Measurements from ENCODE around the gene GTF3C1. TPM values are rescaled to one million over a fixed set of nuclear protein-coding genes. Genes with fewer than 3 reads are reported as not detected.

Gene GTF3C1
- total RNA-seq, 1 donor = 59.0 TPM

GRCh38 chr16:27583634-27584033, 33.9 kb upstream of the GTF3C1 start:
- no peak for DNase-seq (ENCODE audit: insufficient read length, low spot score, missing footprints)
- peaks cover 14% of the 10 kb centered on the region for H3K4me1 ChIP-seq (ENCODE audit: insufficient read depth, low read length)
- H3K36me3 ChIP-seq (ENCODE audit: insufficient read depth, low read length) = no peaks in the 10 kb centered on the region
- H3K27me3 ChIP-seq (ENCODE audit: insufficient read depth, low read length) = no peaks in the 10 kb centered on the region
- H3K79me2 ChIP-seq (ENCODE audit: insufficient read depth, low read length) = no peaks in the 10 kb centered on the region
- no peaks in the 10 kb centered on the region for H4K20me1 ChIP-seq (ENCODE audit: insufficient read depth, low read length)
- no peaks in the 10 kb centered on the region for H3K9me3 ChIP-seq (ENCODE audit: low read depth, low read length)
- H2AFZ ChIP-seq (ENCODE audit: low read length) = no peak overlapping the region
- H3K27ac ChIP-seq (ENCODE audit: low read depth, low read length) = no peak overlapping the region
- no peak overlapping the region for H3K4me2 ChIP-seq (ENCODE audit: insufficient read depth, low read length)
- no peak for TF ChIP-seq CTCF (IDR thresholded peaks at IDR 0.05; ENCODE audit: extremely low read depth, low read depth, low read length)
- no peak overlapping the region for H3K4me3 ChIP-seq (ENCODE audit: insufficient read depth, low read length)

GRCh38 chr16:27582883-27583282, 33.2 kb upstream of the GTF3C1 start:
- H3K79me2 ChIP-seq (ENCODE audit: insufficient read depth, low read length) = no peaks in the 10 kb centered on the region
- DNase-seq (ENCODE audit: insufficient read length, low spot score, missing footprints) = no peak
- peaks cover 20% of the 10 kb centered on the region for H3K4me1 ChIP-seq (ENCODE audit: insufficient read depth, low read length)
- no peaks in the 10 kb centered on the region for H3K27me3 ChIP-seq (ENCODE audit: insufficient read depth, low read length)
- no peaks in the 10 kb centered on the region for H3K9me3 ChIP-seq (ENCODE audit: low read depth, low read length)
- no peak overlapping the region for H3K27ac ChIP-seq (ENCODE audit: low read depth, low read length)
- no peak overlapping the region for H3K4me3 ChIP-seq (ENCODE audit: insufficient read depth, low read length)
- H3K4me2 ChIP-seq (ENCODE audit: insufficient read depth, low read length) = no peak overlapping the region
- H2AFZ ChIP-seq (ENCODE audit: low read length) = no peak overlapping the region
- no peak for TF ChIP-seq CTCF (IDR thresholded peaks at IDR 0.05; ENCODE audit: extremely low read depth, low read depth, low read length)
- no peaks in the 10 kb centered on the region for H4K20me1 ChIP-seq (ENCODE audit: insufficient read depth, low read length)
- H3K36me3 ChIP-seq (ENCODE audit: insufficient read depth, low read length) = no peaks in the 10 kb centered on the region

- no peak for DNase-seq (ENCODE audit: insufficient read length, low spot score, missing footprints)
- TF ChIP-seq CTCF (IDR thresholded peaks at IDR 0.05; ENCODE audit: extremely low read depth, low read depth, low read length) = no peak
These were observed 29.6 kb upstream of the GTF3C1 start for GRCh38 chr16:27579087-27579980.

GRCh38 chr16:27576729-27577128, 27.0 kb upstream of the GTF3C1 start:
- no peak for DNase-seq (ENCODE audit: insufficient read length, low spot score, missing footprints)
- Histone ChIP-seq H2AFZ (ENCODE audit: low read length) (no peak overlapping the region), H3K27ac (ENCODE audit: low read depth, low read length) (no peak overlapping the region), H3K36me3 (ENCODE audit: insufficient read depth, low read length) (peaks cover 3% of the 10 kb centered on the region), H3K27me3 (ENCODE audit: insufficient read depth, low read length) (no peaks in the 10 kb centered on the region), H3K9me3 (ENCODE audit: low read depth, low read length) (no peaks in the 10 kb centered on the region), H3K79me2 (ENCODE audit: insufficient read depth, low read length) (no peaks in the 10 kb centered on the region), H3K4me3 (ENCODE audit: insufficient read depth, low read length) (no peak overlapping the region), H4K20me1 (ENCODE audit: insufficient read depth, low read length) (no peaks in the 10 kb centered on the region), H3K4me1 (ENCODE audit: insufficient read depth, low read length) (peaks cover 31% of the 10 kb centered on the region), H3K4me2 (ENCODE audit: insufficient read depth, low read length) (no peak overlapping the region)
- TF ChIP-seq CTCF (IDR thresholded peaks at IDR 0.05; ENCODE audit: extremely low read depth, low read depth, low read length) = no peak

More at GRCh38 chr16:27579087-27579980, 29.6 kb upstream of the GTF3C1 start:
- H3K79me2 ChIP-seq (ENCODE audit: insufficient read depth, low read length) = no peaks in the 10 kb centered on the region
- peak overlapping the region; percentile 53 for H3K4me2 ChIP-seq (ENCODE audit: insufficient read depth, low read length)
- peak overlapping the region; percentile 13 for H3K27ac ChIP-seq (ENCODE audit: low read depth, low read length)
- H3K9me3 ChIP-seq (ENCODE audit: low read depth, low read length) = no peaks in the 10 kb centered on the region
- peaks cover 20% of the 10 kb centered on the region for H3K4me1 ChIP-seq (ENCODE audit: insufficient read depth, low read length)
- H2AFZ ChIP-seq (ENCODE audit: low read length) = no peak overlapping the region
- H3K4me3 ChIP-seq (ENCODE audit: insufficient read depth, low read length) = no peak overlapping the region
- H3K27me3 ChIP-seq (ENCODE audit: insufficient read depth, low read length) = no peaks in the 10 kb centered on the region
- H3K36me3 ChIP-seq (ENCODE audit: insufficient read depth, low read length) = no peaks in the 10 kb centered on the region
- H4K20me1 ChIP-seq (ENCODE audit: insufficient read depth, low read length) = no peaks in the 10 kb centered on the region

Measured in osteoblast (primary cell).